Activated CD8-positive, alpha-beta memory T cell treated with anti-CD3 and anti-CD28 coated beads, Interleukin-2, amount 50 U/mL, for 1 hour (primary cell): ENCODE results near the gene PRKCE.

Experiments used
- DNase-seq: peaks from one replicate; pipeline ENCODE4 v3.0.0-alpha.2; 2020; ENCODE audit errors: extremely low read depth

Gene PRKCE

DNA sequence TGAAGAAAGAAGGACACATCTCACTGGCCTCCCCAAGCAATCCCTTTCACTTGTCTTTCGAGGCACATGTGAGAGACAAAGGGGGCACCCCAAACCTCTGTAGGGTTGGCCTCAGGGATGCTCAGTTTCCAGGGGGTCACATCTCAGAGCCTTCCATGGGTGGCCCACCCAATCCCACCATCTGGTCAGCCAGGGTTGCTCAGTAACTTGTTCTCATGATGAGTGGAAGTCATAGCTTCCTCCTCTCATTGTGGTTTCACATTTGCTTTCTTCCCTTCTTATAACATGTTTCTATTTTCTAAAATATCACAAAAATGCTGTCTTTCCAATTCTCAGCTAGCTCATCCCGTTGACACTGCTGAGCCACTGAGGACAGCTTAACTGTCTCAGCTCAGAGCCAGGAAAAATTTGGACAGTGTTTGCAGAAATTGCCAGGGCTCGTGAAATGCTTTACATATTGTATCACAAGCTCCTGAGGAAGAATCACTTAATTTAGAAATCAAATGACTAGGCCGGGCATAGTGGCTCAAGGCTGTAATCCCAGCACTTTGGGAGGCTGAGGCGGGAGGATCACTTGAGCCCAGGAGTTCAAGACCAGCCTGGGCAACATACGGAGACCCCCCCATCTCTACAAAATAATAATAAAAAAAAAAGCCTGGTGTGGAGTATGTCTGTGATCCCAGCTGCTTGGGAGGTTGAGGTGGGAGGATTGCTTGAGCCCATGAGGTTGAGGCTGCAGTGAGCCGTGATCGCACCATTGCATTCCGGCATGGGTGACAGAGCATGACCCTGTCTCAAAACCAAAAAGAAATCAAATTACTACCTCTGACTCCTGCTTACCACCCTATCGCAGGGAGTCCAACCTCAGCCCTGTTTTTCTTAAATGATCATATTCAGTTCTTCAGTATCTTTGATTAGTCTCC is 129.3 kb downstream of the PRKCE start:
- DNase-seq = no peak

DNA sequence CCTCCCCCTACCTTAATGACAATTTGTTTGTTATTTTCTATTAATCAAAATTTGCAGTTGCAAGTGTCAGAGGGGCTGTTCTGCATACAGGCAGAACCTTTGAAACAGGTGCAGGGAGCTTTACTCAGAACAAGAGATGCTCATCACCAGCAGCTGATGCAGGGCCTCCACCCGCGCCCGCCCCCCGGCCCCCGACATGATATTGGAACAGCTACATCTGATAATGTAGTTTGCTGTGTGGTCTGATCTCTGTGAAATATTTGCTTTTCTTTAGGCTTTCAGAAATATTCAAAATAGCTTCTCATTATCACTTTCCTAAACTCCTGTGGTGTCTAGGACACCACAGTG is 130.0 kb downstream of the PRKCE start:
- no peak for DNase-seq

DNA sequence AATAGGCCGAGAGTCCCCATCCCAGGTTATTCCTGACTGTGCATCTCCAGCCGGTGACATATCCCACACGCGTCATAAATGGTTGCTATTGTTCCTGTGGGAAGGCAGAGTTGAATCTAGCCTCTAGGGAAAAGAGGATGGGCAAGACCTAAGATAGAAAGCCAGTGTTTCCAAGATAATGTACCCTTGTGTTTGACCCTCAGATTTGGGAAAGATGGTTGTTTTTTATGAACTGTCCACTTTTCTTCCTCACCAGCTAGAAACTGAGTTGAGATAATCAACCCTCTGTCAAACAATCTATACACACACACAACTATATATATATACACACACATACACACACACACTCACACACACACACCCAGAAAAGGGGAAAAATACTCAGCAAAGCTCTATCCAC is 131.0 kb downstream of the PRKCE start:
- no peak for DNase-seq

DNA sequence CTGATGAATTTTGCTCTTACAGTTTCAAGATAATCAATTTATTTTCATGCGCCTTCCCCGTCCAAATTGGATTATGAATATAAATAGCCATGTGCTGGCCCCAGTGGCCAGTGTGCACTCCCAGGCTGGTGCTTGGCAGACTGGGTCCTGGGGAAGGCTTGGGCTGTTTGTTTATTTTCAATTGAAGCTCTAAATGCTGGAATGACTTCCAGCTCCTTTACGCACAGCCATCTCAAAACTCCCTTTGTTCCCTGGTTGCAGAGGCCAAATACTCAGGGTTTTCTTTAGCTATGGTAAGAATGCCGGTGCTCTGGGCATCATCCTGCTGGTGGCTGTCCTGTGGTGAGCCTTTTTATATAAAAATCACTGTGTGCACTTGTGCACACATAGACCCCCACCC is 131.5 kb downstream of the PRKCE start:
- DNase-seq = no peak

DNA sequence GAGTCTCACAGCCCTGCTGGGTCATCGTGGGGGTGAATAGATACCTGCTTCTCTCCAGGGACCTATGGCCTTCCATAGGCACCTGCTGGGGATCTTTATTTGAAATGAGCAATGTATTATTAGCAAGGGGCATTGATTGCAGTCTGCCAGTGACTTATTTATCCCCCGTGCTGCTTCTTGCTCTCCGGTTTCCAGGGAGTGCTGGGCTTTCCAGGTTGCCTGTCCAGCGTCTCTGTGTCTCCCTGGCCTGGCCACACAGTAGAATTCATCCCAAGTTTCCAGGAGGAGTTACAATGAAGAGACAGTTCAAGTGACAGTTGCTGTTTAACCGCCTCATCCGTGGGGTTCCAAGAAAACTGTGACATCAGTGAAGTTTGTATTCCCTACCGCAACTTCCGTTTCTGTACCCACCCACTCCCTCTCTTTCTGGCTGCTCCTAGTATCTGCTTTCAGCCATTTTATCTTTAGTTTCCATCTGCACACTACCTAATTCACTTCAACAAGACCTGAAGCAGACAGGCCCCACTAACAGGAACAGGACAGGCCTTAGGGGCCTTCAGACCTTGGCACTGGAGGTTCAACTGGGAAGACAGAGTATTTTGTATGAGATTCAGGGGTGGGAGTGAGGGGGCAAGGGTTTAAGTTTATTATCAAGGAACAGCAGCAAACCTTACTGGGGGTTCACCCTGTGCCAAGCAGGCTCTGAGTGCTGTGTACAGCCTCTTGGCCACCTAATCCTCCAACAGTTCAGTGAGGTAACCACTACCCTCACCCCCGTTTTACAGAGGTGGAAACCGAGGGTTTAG is 134.8 kb downstream of the PRKCE start:
- no peak for DNase-seq

DNA sequence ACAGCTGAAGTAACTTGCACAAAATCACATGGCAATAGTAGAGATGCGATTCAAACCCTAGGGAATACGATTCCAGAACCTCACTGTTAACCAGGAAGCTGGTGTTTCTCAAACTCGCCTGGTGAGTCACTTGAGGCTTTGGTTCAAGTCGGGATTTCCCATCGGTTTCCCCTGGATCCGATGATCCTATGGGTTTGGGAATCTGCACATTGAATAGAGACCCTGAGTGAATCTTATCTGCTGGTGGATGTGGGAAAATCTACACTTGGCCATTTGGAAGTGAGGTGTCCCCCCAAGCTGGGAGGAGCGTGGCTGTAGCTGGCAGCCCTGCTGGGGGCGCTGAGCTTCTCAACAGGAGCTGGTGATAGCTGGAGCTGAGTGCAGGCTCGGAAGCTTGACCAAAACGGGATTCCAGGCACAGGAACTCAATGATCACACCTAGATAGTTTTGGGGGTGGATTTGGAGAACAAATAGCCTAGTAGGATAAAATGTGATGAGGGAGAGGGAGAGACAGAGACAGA is 135.4 kb downstream of the PRKCE start:
- DNase-seq = no peak

DNA sequence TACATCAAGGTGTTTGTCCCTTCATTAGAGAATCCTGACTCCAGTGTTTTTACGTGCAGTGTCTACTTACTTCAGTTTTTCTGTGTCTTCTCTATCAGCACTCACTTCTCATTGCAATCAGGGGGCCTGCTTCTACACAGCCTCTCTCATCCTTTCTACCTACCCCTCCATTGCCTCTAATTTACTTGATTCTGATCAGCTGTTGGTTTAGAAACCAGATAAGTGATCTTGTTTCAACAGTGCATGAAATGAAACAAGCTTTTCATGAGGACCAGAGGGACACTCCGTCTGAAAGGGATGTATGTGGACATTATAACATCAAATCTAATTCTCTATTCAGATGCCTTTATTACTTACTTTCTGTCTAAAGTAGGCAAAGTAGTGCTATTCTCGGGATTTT is 136.9 kb downstream of the PRKCE start:
- no peak for DNase-seq

DNA sequence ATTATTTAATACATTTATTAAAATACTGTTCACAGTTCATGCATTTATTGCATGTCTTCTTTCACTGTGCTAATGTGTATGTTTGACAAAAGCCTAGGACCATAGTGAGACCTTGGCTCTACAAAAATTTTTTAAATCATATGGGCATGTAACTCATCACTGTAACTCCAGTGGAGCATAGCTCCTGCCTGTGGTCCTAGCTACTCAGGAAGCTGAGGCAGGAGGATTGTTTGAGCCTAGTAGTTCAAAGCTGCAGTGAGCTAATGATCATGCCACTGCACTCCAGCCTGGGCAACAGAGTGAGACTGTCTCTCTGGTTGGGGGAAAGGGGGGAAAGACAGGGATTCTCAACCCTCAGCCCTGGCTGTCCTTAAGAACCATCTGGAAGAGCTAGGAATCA is 137.8 kb downstream of the PRKCE start:
- DNase-seq = no peak

DNA sequence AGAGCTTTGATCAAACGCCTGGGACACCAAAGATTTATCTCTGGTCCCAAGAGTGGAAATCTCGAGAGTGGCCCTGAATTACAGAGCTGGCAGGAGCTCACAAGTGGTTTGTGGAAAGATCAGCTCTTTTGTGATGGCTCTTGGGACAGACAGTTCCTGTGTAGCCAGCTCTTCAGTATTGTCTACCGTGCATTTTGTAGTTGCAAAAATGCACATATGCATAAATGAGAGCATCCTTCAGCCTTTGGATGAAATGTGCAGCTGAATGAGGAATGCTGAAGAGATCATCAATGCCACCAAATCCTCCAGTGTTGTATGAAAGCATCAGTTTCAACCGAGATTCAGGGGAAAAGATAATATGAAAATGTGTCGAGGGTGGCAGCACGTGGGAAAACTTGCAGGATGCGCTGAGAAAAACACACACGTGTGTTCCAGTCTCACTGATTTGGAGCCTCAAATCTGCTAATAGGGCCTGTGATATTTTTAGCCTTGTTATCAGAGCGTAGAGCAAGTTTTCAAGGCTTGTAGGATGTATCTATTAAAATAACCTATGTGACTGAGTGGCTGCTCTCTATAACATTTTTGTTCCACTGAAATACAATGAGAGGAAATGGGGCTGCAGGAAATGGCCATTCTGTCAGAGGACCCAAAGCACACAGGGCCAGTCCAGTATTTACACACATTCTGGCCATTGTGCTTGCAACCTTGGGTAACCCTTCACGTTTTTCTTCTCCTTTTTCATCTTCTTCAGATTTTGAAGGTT is 138.7 kb downstream of the PRKCE start:
- DNase-seq = no peak

DNA sequence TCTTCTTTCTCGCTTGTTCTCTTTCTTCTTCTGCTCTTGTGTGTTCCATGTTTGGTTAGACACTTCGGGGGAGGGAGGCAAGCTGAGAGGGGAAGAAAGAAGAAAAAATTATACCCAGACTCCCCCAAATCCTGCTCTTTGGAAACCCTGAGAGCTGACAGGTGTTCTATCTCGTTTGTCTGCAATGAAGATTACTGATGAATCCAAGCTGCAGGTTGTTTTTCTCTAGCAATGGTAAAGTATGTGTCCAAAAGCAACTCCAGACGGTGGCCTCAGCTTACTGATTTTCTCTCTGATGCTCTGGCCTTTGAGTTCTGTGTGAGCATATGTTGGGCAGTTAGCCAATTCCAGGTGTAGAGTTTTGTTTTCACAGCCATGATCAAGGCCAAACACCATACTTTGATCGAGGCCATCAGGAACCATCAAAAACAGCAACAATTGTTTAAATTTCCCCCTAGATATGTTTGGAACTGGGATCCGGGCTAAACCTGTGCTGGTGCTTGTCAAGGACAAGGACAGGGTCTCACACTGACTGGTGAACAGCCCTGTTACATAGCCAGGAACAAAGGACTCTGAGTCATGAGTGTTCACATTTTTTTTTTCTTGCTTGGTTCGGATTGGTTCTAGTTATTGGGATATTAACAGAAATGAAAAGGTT is 142.0 kb downstream of the PRKCE start:
- no peak for DNase-seq

DNA sequence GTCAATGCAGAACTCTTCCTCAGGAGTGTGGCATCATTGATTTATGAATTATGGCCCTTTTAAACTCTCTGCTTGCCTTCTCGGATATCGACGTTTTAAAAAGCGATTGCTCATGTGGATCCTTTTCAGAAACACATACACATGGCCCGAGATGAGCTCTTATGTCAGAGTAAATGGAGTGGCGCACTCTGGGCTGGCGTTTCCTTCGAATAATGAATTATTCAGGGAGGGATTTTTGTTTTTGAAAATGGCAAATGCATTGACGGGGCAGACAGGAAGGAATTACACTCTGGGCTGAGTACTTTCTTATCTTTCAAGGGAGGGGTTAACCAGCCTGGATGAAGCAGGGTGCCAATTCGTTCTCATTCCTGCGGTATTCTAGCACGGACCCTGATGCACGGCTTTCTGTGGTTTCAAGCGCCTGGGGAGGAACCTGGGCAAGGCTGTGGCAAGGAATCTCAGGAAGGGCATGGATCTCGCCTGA is 142.7 kb downstream of the PRKCE start:
- no peak for DNase-seq

DNA sequence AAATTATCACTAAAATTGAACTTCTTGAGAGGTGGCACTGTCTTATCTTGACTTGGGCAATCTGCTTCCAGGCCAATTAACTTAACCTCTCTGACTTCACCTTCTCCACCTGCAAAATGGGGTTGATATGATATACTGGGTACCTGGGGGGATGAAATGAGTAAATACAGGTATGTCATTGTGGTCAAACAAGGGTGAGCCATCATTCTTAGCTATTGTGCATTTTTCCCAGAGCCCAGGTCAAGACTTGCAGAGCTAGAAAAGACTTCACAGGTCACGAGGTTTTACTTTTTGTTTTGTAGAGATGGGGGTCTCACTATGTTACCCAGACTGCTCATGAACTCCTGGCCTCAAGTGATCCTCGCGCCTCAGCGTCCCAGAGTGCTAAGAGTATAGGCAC is 145.0 kb downstream of the PRKCE start:
- DNase-seq = no peak

DNA sequence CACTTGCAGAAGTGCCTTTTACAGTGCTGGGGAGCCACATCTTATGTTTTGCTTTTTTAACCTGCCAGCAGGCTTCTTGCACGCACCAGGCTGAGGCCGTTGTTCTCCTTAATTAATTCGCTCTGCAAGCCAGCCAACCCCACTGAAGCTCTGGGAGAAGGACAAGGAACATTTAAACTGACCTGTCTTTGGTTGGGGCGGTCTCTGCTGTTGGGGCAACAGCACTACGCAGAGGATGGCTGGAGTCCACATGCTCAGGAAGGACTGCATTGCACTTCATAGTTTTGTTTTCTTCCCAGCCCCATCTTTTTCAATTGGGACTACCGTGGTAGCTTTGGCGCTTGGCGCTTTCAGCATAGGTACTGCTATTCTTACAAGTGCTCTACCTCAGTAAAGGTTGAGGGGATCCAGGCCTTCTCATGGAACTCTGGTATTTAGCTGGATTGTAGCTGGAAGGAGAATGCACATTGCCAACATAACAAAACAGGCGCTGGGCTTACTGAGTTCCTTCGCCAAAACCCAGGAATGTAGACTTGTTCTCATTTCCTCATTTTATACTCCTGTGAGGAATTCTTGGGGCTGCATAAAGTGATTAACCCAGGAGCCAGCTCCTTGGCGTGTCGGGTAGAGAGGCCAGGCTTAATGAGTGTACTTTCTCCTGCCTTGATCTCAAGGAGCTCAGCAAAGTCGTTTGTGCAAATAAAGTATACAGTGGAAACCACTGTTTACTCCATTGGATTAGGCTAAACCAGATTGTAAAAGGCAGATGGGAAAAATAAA is 146.2 kb downstream of the PRKCE start:
- no peak for DNase-seq

DNA sequence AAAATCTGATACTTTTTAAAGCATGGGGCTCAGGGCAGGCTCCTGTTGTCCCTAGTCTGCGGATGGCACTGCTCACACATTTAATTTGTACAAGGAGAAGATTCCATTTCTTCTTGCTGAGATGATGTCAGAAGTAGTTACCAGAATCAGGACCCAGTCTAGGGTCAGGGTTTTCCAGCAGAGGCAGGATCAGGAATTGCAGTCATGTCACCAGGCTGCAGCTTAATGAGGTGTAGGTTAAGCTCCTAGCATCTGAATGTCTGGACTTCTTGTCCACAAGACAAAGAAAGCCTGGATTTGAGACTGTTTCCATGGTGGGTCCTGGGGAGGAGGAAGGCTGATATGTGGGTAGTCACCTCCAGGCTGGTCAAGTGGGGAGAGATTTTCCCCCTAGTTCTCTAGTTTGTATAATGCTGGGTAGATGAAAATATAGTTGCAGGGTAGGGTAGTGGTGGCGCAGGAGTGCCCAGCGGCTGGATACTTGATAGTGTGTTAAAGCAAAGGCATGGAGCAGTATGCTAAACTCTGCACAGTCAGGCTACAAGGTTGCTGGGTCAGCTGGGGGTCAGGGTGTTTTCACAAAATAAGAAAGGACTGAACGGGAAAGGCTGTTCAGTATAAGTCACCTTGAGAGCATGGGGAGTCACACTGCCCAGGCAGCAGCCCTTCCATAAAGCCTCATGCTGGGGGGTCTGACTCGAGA is 148.4 kb downstream of the PRKCE start:
- DNase-seq = no peak

DNA sequence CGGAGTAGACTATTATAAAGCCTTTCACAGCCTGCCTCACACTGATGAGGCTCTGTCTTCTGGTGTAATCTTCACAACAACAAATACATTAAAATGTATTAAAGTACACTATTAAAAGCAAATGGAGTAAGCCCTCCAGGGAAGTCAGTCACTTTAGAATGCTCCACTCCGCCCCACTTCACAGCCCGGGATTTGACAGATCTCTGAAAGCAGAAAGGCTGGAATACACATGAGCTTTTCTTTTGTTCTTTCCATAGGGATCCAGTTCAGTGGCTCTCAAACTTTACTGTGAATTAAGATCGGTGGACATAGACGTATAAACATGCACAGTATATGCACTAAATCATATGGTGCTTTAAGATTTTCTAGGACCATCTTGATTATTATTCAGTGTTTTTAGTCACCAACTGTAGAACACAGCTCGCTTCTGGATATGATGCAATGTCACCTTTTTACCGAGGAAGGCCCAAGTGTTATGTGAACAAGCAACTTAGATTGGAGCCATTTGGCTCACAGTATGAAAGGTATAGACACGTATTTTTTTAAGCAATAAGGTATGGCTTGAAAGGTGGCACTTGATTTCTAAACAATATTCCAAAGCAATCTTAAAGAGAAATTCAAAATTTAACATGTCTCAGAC is 151.1 kb downstream of the PRKCE start:
- no peak for DNase-seq

DNA sequence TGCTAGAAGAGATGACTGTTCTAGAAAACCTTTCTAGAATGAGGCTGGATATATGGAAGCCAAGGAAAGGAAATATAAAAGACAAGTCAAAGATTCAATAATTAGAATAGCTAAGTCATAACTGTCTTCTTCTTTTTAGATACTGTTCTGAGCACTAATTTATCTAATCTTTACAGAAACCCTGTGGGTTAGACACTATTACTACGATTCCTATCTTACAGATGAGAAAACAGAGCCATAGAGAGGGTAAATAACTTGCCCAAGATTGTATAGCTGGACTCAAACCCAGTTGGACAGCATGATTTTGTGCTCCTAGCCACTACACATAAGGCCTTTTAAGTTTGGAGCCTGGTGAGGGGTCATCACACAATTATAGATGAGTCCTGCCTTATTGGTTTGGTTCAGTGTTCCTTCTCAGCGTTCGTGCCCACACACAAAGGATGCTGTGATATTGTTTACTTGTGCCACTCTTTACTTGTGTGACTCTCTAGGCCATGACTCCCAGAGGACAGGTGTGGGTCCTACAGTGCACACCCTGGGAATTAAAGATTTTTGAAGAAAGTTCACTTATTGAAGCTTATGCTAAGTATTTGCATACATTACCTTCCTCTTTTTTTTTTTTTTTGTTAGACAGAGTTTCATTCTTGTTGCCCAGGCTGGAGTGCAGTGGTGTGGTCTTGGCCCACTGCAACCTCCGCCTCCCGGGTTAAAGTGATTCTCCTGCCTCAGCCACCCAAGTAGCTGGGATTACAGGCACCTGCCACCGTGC is 153.7 kb downstream of the PRKCE start:
- no peak for DNase-seq

DNA sequence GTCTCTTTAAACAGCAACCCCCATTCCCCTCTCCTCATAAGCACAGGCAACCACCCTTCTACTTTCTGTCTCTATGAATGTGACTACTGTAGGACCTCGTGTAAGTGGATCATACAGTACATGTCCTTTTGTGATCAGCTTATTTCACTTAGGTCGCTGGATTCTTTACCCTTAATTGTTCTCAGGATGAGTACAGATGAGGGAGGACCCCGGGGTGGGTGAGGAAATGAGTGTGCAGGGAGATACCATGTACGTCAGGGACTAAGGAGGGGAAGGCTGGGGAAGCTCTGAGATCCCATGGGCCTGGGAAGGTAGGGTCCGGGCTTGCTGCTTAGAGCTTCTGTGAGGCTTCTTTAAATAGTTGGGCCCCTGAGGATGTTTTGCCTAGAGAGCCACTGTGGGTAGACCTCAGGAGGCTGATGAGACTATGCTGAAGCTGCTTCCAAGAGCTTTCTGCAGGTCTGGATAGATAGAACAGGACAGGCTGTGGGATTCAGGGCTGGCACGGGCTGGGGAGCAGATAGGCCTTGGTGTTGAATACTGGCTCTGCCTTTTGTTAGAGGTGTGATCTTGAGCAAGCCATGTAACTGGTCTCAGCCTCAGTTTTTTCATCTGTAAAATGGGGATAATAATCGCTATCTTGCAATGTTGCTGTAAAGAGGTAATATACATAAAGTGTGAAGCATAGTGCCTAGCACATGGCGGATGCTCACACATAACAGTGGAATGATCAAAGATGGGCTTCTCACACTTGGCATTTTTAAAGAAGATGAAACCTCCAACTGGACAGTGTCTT is 155.3 kb downstream of the PRKCE start:
- DNase-seq = no peak

DNA sequence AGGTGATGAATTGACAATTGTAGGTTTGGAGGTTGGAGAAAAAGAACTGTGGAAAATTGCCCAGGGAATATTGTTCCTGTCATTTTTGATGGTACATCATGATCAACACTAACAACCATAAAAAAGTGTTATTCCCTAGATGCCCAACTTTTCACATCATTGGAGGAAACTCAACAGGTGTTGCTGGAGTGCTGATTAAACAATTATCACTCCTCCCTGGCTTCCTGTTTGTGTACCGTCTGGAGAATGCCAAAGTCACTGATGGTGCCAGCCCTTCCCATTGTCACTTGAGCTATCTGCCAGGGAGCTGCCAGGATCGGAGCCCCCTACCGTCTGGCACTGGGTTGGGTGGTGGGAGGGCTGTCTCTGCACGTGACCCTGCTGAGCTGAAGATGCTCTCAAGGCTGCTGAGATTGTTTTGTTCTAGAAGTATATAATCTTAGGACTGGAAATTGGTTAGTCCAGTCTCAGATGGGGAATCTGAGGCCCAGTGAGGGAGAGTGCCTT is 156.9 kb downstream of the PRKCE start:
- DNase-seq = no peak
